ENCODE measurements around the gene RBM39. TPM values are rescaled to one million over a fixed set of nuclear protein-coding genes. Genes with fewer than 3 reads are reported as not detected.
"Not testable (repeated sequence)": the region's sequence is repeated elsewhere in the genome, so short reads cannot be mapped to it uniquely, and the experiment has no call there.

Gene RBM39
- 100 to 1,000 TPM in 3 of 4 donors, 10 to 100 TPM in 1; 98.5 to 165 (median 130) TPM for total RNA-seq

DNA sequence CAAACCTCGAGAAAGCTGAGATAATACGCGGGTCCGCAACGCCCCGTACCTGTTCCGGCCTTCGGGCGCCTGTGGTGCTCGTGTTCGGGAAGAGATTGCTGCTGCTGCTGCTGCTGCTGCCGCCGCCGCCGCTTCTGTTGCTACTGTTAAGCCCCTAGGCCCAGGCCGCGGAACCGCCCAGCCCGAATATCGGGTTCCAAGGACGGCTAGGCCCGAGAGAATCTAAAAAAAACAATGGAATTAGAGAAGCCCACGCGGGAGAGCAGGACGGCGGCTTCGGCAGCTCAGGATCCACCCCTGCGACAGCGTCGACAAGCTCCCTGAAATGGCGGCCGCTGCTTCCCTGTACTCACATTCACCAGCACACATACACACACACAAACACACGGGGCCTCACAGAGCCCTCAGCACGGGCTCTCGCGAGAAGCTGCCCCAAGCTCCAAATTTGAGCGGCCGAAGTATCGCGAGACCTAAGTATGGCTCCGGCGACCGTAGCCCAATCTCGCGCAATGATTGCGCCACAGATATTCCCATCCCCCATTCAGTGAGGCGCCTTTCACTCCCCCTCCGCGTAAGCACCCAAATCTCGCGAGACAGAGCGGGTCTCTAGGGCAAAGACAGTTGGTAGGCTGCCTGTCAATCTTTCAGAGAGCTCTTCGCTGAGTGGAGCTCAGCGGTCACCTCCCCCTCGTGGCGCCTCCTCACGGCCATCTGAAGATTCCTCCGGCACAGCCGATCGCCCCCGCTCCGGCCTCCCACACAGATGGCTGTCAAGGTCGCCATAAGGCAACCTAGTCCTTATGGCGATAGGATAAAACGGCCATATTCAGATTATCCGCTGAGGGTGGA lies at the start of gene RBM39:
TSS of gene RBM39 (minus strand) at position 369 of the 849 bp plus-strand sequence. CDS start 1,386 bp downstream, outside the sequence.
- H3K4me3 ChIP-seq = peak within 1 kb of the TSS; percentile 80 to 96 (median 88)
- H3K27me3 ChIP-seq = no peaks in the 10 kb centered on the region
- H3K27ac ChIP-seq = peak within 1 kb of the TSS; percentile 96 to 100 (median 98)
- intact Hi-C loops (cut with DNase I; ENCODE audit: low total_unique reads) (loop anchor here (1.0 to 5.0 kb wide), 4 partner anchors 27 to 213 kb away; partner anchors contain the start of gene SCAND1), in situ Hi-C loops (cut with MboI; ENCODE audit: low sequenced_read_pairs in 4 of 4) (loop anchor here in 2 of 4 donors (10.0 to 25.0 kb wide), 2 partner anchors 143 to 145 kb away; no protein-coding TSS in a partner anchor)
- no peaks in the 10 kb centered on the region for H3K9me3 ChIP-seq
- peaks cover 37 to 39% of the 10 kb centered on the region in 2 donors for H3K4me1 ChIP-seq
- peak; percentile 100 for DNase-seq
- ATAC-seq = peak; percentile 91 to 95
- TF ChIP-seq POLR2A (IDR thresholded peaks at IDR 0.05) = peak; percentile 97 to 98
- TF ChIP-seq, protein P1, sequence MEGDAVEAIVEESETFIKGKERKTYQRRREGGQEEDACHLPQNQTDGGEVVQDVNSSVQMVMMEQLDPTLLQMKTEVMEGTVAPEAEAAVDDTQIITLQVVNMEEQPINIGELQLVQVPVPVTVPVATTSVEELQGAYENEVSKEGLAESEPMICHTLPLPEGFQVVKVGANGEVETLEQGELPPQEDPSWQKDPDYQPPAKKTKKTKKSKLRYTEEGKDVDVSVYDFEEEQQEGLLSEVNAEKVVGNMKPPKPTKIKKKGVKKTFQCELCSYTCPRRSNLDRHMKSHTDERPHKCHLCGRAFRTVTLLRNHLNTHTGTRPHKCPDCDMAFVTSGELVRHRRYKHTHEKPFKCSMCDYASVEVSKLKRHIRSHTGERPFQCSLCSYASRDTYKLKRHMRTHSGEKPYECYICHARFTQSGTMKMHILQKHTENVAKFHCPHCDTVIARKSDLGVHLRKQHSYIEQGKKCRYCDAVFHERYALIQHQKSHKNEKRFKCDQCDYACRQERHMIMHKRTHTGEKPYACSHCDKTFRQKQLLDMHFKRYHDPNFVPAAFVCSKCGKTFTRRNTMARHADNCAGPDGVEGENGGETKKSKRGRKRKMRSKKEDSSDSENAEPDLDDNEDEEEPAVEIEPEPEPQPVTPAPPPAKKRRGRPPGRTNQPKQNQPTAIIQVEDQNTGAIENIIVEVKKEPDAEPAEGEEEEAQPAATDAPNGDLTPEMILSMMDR (IDR thresholded peaks at IDR 0.05 in 4 of 5, conservative IDR thresholded peaks at IDR 0.05 in 1 of 5) = peak; percentile 28 to 48 (median 39)
- peaks cover 0 to 35% of the 10 kb centered on the region in 2 donors for H3K36me3 ChIP-seq

DNA sequence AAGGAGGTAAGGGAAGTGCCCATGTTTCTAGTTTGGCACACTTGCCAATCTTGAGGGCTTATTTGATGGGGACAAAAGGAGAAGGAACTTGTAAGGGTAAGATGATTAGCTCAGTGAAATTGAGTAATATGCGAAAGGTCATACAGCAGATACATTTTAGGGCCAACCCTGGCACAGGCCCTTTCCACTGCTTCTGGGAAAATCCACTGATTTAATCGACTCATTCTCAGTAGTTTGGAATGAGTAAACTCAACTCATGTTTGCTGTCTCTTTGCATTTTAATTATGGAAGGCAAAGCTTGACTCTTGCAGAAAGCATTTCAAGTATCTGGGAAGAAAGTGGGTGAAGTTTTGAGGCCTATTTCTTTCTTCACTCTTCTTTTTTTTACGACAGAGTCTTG lies 49.8 kb upstream of the RBM39 start:
- ATAC-seq (peak in 1 of 2 donors; percentile 53), DNase-seq (no peak)
- in situ Hi-C loops (cut with MboI; ENCODE audit: low sequenced_read_pairs in 4 of 4) = no loop called here
- no peaks in the 10 kb centered on the region for H3K9me3 ChIP-seq
- peaks cover 5 to 8% of the 10 kb centered on the region in 2 donors for H3K4me1 ChIP-seq
- intact Hi-C loops (cut with DNase I; ENCODE audit: low total_unique reads) = no loop called here
- peak overlapping the region in 2 of 4 donors; percentile 34 to 54 for H3K27ac ChIP-seq
- TF ChIP-seq, protein P1 (IDR thresholded peaks at IDR 0.05 in 4 of 5, conservative IDR thresholded peaks at IDR 0.05 in 1 of 5) = no peak
- no peak for TF ChIP-seq POLR2A (IDR thresholded peaks at IDR 0.05)
- H3K4me3 ChIP-seq = no peak overlapping the region
- no peaks in the 10 kb centered on the region for H3K27me3 ChIP-seq
- no peaks in the 10 kb centered on the region for H3K36me3 ChIP-seq

DNA sequence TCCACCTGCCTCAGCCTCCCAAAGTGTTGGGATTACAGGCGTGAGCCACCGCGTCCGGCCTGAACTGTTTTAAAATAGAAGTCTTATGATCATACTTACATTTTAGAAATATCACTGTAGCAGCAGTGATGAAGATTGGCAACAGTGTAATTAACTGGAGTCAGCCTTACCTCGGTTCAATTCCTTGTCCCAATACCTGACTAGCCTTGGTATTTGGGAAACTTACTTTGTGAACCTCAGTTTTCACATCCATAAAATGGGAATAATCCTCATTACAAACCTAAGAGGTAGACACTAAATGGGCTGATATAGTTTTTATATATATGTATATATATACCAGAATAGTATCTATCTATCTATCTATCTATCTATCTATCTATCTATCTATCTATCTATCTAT lies 49.0 kb upstream of the RBM39 start:
- ATAC-seq = no peak
- Histone ChIP-seq H3K4me3 (no peak overlapping the region), H3K27ac (peak overlapping the region in 1 of 4 donors; percentile 13), H3K27me3 (no peaks in the 10 kb centered on the region), H3K9me3 (no peaks in the 10 kb centered on the region), H3K4me1 (peaks cover 5 to 8% of the 10 kb centered on the region in 2 donors), H3K36me3 (no peaks in the 10 kb centered on the region)
- intact Hi-C loops (cut with DNase I; ENCODE audit: low total_unique reads) (no loop called here), in situ Hi-C loops (cut with MboI; ENCODE audit: low sequenced_read_pairs in 4 of 4) (no loop called here)
- DNase-seq = no peak
- TF ChIP-seq POLR2A (IDR thresholded peaks at IDR 0.05) = no peak
- TF ChIP-seq, protein P1 (IDR thresholded peaks at IDR 0.05 in 4 of 5, conservative IDR thresholded peaks at IDR 0.05 in 1 of 5) = no peak

DNA sequence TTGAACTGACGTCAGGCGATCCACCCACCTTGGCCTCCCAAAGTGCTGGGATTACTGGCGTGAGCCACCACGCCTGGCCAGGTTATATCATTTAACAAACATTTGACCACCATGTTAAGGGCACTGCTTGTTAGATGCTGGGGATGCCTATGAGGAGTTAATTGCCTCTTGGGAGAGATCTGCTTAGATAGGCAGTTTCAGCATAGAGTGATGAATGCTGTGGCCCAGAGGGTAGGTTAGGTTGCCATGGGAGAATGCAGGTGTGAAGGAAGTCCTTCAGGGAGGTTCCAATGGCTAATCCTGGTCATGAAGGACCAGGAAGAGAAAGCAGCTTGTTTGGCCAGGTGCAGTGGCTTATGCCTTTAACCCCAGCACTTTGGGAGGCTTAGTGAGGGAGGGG lies 46.7 kb upstream of the RBM39 start:
- ATAC-seq (no peak), DNase-seq (no peak)
- in situ Hi-C loops (cut with MboI; ENCODE audit: low sequenced_read_pairs in 4 of 4) = no loop called here
- H3K27me3 ChIP-seq = no peaks in the 10 kb centered on the region
- intact Hi-C loops (cut with DNase I; ENCODE audit: low total_unique reads) = no loop called here
- H3K4me1 ChIP-seq = peaks cover 5 to 8% of the 10 kb centered on the region in 2 donors
- no peaks in the 10 kb centered on the region for H3K9me3 ChIP-seq
- TF ChIP-seq, protein P1 (IDR thresholded peaks at IDR 0.05 in 4 of 5, conservative IDR thresholded peaks at IDR 0.05 in 1 of 5) = no peak
- no peak for TF ChIP-seq POLR2A (IDR thresholded peaks at IDR 0.05)
- no peak overlapping the region for H3K4me3 ChIP-seq
- H3K27ac ChIP-seq = no peak overlapping the region
- H3K36me3 ChIP-seq = no peaks in the 10 kb centered on the region

DNA sequence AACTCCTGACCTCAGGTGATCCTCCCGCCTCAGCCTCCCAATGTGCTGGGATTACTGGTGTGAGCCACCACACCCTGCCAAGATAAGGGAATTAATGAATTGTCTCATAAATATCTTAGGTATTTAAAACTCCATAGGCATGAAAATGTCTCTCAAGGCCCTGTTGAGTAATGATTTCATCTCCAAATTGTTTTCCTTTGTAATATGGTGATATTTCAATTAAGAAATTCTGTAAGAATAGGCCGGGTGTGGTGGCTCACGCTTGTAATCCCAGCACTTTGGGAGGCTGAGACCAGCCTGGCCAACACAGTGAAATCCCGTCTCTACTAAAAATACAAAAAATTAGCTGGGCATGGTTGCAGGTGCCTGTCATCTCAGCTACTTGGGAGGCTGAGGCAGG lies 43.5 kb upstream of the RBM39 start:
- ATAC-seq; H3K4me1 ChIP-seq; DNase-seq; H3K4me3 ChIP-seq; intact Hi-C loops (cut with DNase I; ENCODE audit: low total_unique reads); H3K27ac ChIP-seq; H3K9me3 ChIP-seq; H3K27me3 ChIP-seq; in situ Hi-C loops (cut with MboI; ENCODE audit: low sequenced_read_pairs in 4 of 4): not testable (repeated sequence)
- peaks cover 0 to 11% of the 10 kb centered on the region in 2 donors for H3K36me3 ChIP-seq

DNA sequence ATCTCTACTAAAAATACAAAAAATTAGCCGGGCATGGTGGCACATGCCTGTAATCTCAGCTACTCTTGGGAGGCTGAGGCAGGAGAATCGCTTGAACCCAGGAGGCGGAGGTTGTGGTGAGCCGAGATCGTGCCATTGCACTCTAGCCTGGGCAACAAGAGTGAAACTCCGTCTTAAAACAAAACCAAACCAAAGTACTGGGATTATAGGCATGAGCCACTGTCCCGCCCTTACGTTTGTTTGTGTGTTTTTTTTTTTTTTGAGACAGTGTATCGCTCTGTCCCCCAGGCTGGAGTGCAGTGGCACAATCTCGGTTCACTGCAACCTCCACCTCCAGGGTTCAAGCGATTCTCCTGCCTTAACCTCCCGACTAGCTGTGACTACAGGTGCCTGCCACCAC lies 41.8 kb upstream of the RBM39 start:
- H3K36me3 ChIP-seq = peaks cover 0 to 11% of the 10 kb centered on the region in 2 donors
- H3K4me3 ChIP-seq; H3K9me3 ChIP-seq; ATAC-seq; H3K27me3 ChIP-seq; DNase-seq; in situ Hi-C loops (cut with MboI; ENCODE audit: low sequenced_read_pairs in 4 of 4); H3K27ac ChIP-seq; intact Hi-C loops (cut with DNase I; ENCODE audit: low total_unique reads); H3K4me1 ChIP-seq: not testable (repeated sequence)

All from gastrocnemius medialis (tissue), 4 donors.